HL-60 (cell line): ENCODE results near the gene PLTP.

Experiments
- CTCF ChIP-seq: IDR thresholded peaks from one replicate; pipeline ENCODE4 v1.5.1; 2011; ENCODE audit warnings: low read length, control low read depth, inconsistent platforms; ENCODE audit not compliant: insufficient read depth
- SPI1 ChIP-seq: IDR thresholded peaks from 2 replicates; pipeline ENCODE4 v1.6.1; 2012; ENCODE audit warnings: low read depth, mild to moderate bottlenecking, borderline replicate concordance

DNA sequence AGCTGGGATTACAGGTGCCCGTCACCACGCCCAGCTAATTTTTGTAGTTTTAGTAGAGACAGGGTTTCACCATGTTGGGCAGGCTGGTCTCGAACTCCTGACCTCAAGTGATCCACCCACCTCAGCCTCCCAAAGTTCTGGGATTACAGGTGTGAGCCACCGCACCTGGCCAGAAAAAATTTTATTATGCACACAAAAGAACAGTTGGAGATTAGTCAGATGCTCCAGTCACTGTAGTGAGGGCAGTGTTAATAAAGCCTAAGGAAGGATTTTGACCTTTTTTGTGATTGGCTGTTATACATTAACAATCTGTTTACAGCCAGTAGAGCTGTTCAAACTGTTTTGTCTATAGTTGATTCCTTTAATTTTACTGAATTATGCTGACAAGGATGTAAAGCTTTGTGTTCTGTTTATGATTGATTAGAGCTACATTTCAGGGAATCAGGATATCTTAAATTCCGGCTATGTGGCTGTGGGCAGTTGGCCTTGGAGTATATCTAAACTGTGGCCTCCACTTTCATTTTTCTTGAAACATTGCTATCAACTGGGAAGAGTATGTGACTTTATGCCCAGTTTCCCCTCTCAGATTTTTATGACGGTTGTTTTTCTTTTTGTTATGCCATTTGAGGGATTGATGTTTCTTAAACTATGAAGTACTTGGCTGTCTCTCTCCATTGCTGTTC lies 44.7 kb downstream of the PLTP start:
- TF ChIP-seq CTCF, result no peak
- TF ChIP-seq SPI1, result no peak
